H1 (cell line): Measurements from ENCODE around the gene RPS21. TPM values are rescaled to one million over a fixed set of nuclear protein-coding genes. Genes with fewer than 3 reads are reported as not detected.

Experiments
- CTCF ChIA-PET: fragments of 300-600 bp; sonication (Branson Sonifier 250); formaldehyde crosslinking; loops from one replicate; lab custom pipeline; 2021; ENCODE audit not compliant: partially characterized antibody; lab: Charles Lee
- POLR2A ChIA-PET: fragments of 300-600 bp; sonication (Branson Sonifier 250); formaldehyde crosslinking; loops from one replicate; lab custom pipeline; 2021; ENCODE audit warnings: inconsistent platforms; ENCODE audit not compliant: partially characterized antibody; lab: Charles Lee
- DNase-seq, 2 experiments: peaks; one replicate each; pipeline versions ENCODE4 v3.0.0 to v3.0.0-alpha.2; 2010 to 2022; ENCODE audit warnings: low spot score in 2 of 2, low read depth in 1 of 2, mixed read lengths in 1 of 2
- FAIRE-seq: peaks from 2 replicates; lab custom pipeline; 2011; peaks lifted over from hg19 to GRCh38; lab: Jason Lieb, UNC
- H2AFZ ChIP-seq: 2 replicates; pipeline ENCODE4 v1.8.1; 2012; ENCODE audit warnings: low read length, inconsistent platforms
- H2AK5ac ChIP-seq: 2 replicates; pipeline ENCODE4 v1.6.1; 2013; ENCODE audit warnings: low read depth, low read length
- H2BK120ac ChIP-seq: replicated peaks from 2 replicates; pipeline ENCODE3; 2013; ENCODE audit warnings: low read depth, low read length, inconsistent platforms
- H2BK12ac ChIP-seq: 2 replicates; pipeline ENCODE4 v1.6.1; 2013; ENCODE audit warnings: low read depth, low read length
- H2BK15ac ChIP-seq: 2 replicates; pipeline ENCODE4 v1.6.1; 2013; ENCODE audit warnings: low read length
- H2BK20ac ChIP-seq: 2 replicates; pipeline ENCODE4 v1.6.1; 2013; ENCODE audit warnings: low read length
- H2BK5ac ChIP-seq: 2 replicates; pipeline ENCODE4 v1.6.1; 2013; ENCODE audit warnings: low read depth, low read length
- H3K14ac ChIP-seq: 2 replicates; pipeline ENCODE4 v1.6.1; 2013; ENCODE audit warnings: inconsistent platforms; ENCODE audit not compliant: insufficient read length
- H3K18ac ChIP-seq: 2 replicates; pipeline ENCODE4 v1.6.1; 2013; ENCODE audit warnings: low read length; ENCODE audit errors: extremely low read depth
- H3K23ac ChIP-seq: 2 replicates; pipeline ENCODE4 v1.6.1; 2013; ENCODE audit warnings: inconsistent platforms; ENCODE audit not compliant: insufficient read length
- H3K23me2 ChIP-seq: 2 replicates; pipeline ENCODE4 v1.6.1; 2013; ENCODE audit warnings: low read depth, low read length
- H3K27ac ChIP-seq: 2 replicates; pipeline ENCODE4 v1.6.1; 2011; ENCODE audit warnings: low read depth, low read length, inconsistent platforms
- H3K27me3 ChIP-seq, 4 experiments: replicated peaks in 1 of 4; 1 replicate in 1 of 4; 2 replicates in 3 of 4; pipeline versions ENCODE4 v1.6.1 to v1.8.1; 2011 to 2013; ENCODE audit warnings: low read length in 3 of 4, mild to moderate bottlenecking in 3 of 4, inconsistent platforms in 2 of 4, mixed read lengths in 2 of 4, moderate library complexity in 1 of 4; ENCODE audit not compliant: control insufficient read depth in 3 of 4, insufficient read depth in 3 of 4; ENCODE audit errors: extremely low read depth in 1 of 4
- H3K36me3 ChIP-seq, 4 experiments: 2 replicates each; pipeline versions ENCODE4 v1.6.1 to v1.8.1; 2011 to 2013; ENCODE audit warnings: mild to moderate bottlenecking in 4 of 4, low read length in 3 of 4, moderate library complexity in 2 of 4, control low read depth in 1 of 4, inconsistent platforms in 1 of 4; ENCODE audit not compliant: insufficient read depth in 4 of 4, control insufficient read depth in 2 of 4
- H3K4ac ChIP-seq: replicated peaks from 2 replicates; pipeline ENCODE3; 2013; ENCODE audit warnings: low read length, low read depth, mixed read lengths, inconsistent platforms; ENCODE audit not compliant: insufficient read length
- H3K4me1 ChIP-seq, 4 experiments: replicated peaks in 1 of 4; 1 replicate in 1 of 4; 2 replicates in 3 of 4; pipeline versions ENCODE4 v1.6.1 to v1.8.1; 2011 to 2013; ENCODE audit warnings: low read length in 3 of 4, inconsistent platforms in 2 of 4, mixed read lengths in 1 of 4; ENCODE audit not compliant: insufficient read depth in 4 of 4, control insufficient read depth in 3 of 4
- H3K4me2 ChIP-seq, 2 experiments: 2 replicates each; pipeline versions ENCODE4 v1.6.1 to v1.8.1; 2011 to 2013; ENCODE audit warnings: low read depth in 2 of 2, low read length in 2 of 2, control low read depth in 1 of 2, inconsistent platforms in 1 of 2, mild to moderate bottlenecking in 1 of 2; ENCODE audit not compliant: insufficient read depth in 1 of 2
- H3K4me3 ChIP-seq, 4 experiments: fragments of 200-600, 300-600 bp in 1 of 4; sonication (generic), shearing (Covaris generic), sonication (Bioruptor Twin) in 1 of 4; 2 replicates each; pipeline versions ENCODE4 v1.5.1 to v1.8.1; 2011 to 2016; ENCODE audit warnings: low read length in 4 of 4, low read depth in 3 of 4, control low read depth in 2 of 4, inconsistent platforms in 2 of 4, mild to moderate bottlenecking in 2 of 4, mixed read lengths in 1 of 4, moderate library complexity in 1 of 4; ENCODE audit not compliant: insufficient read depth in 2 of 4; ENCODE audit errors: extremely low read depth in 1 of 4
- H3K56ac ChIP-seq: replicated peaks from 2 replicates; pipeline ENCODE3; 2013; ENCODE audit warnings: low read depth, mild to moderate bottlenecking, mixed read lengths, low read length, inconsistent platforms; ENCODE audit not compliant: insufficient read length
- H3K79me1 ChIP-seq: 2 replicates; pipeline ENCODE4 v1.6.1; 2013; ENCODE audit warnings: low read depth, low read length, control low read depth
- H3K79me2 ChIP-seq, 2 experiments: 2 replicates each; pipeline versions ENCODE4 v1.6.1 to v1.8.1; 2012 to 2013; ENCODE audit warnings: low read length in 2 of 2, mild to moderate bottlenecking in 2 of 2, inconsistent platforms in 1 of 2; ENCODE audit not compliant: insufficient read depth in 2 of 2, control insufficient read depth in 1 of 2
- H3K9ac ChIP-seq, 4 experiments: replicated peaks in 1 of 4; 1 replicate in 1 of 4; 2 replicates in 3 of 4; pipeline versions ENCODE4 v1.6.1 to v1.8.1; 2011 to 2013; ENCODE audit warnings: low read depth in 3 of 4, low read length in 3 of 4, control low read depth in 2 of 4, mild to moderate bottlenecking in 2 of 4, moderate library complexity in 2 of 4, inconsistent platforms in 1 of 4; ENCODE audit errors: extremely low read depth in 1 of 4
- H3K9me3 ChIP-seq, 2 experiments: 2 replicates each; pipeline versions ENCODE4 v1.6.1 to v1.8.1; 2012 to 2013; ENCODE audit warnings: mild to moderate bottlenecking in 2 of 2, moderate library complexity in 2 of 2, control low read depth in 1 of 2, inconsistent platforms in 1 of 2, low read depth in 1 of 2, low read length in 1 of 2, mixed read lengths in 1 of 2; ENCODE audit not compliant: insufficient read depth in 2 of 2
- H4K20me1 ChIP-seq, 2 experiments: replicated peaks in 1 of 2; 2 replicates each; pipeline versions ENCODE3 to v1.8.1; 2011 to 2013; ENCODE audit warnings: inconsistent platforms in 2 of 2, low read length in 2 of 2, mild to moderate bottlenecking in 1 of 2; ENCODE audit not compliant: insufficient read depth in 2 of 2, control insufficient read depth in 1 of 2
- H4K5ac ChIP-seq: 2 replicates; pipeline ENCODE4 v1.6.1; 2013; ENCODE audit warnings: low read length, low read depth, mixed read lengths, inconsistent platforms; ENCODE audit not compliant: insufficient read length
- H4K8ac ChIP-seq: 2 replicates; pipeline ENCODE4 v1.8.0; 2013; ENCODE audit warnings: mild to moderate bottlenecking, moderate library complexity, low read length, inconsistent platforms; ENCODE audit not compliant: insufficient read depth; ENCODE audit errors: extremely low read depth
- H4K91ac ChIP-seq: replicated peaks from 2 replicates; pipeline ENCODE3; 2013; ENCODE audit warnings: low read length, mixed read lengths, inconsistent platforms; ENCODE audit not compliant: insufficient read length
- CBX8 ChIP-seq: fragments of 300-800, 300-1000 bp; sonication (generic); IDR thresholded peaks from 2 replicates; pipeline ENCODE4 v1.7.1; 2016; ENCODE audit warnings: low read depth, low read length, borderline replicate concordance
- HDAC2 ChIP-seq, 2 experiments: fragments of 300-600 bp in 1 of 2; sonication (generic) in 1 of 2; IDR thresholded peaks; 2 replicates each; pipeline ENCODE4 v1.6.1; 2011 to 2012; ENCODE audit warnings: low read depth in 2 of 2, low read length in 2 of 2, mild to moderate bottlenecking in 2 of 2, moderate library complexity in 2 of 2, borderline replicate concordance in 1 of 2, inconsistent platforms in 1 of 2
- RAD21 ChIP-seq, 2 experiments: IDR thresholded peaks in 1 of 2; conservative IDR thresholded peaks in 1 of 2; 2 replicates each; pipeline ENCODE4 v1.6.1; 2011; ENCODE audit warnings: low read depth in 2 of 2, low read length in 2 of 2, improper control_type of control experiment in 1 of 2, inconsistent platforms in 1 of 2, mild to moderate bottlenecking in 1 of 2, moderate library complexity in 1 of 2
- TCF12 ChIP-seq: IDR thresholded peaks from 2 replicates; pipeline ENCODE4 v1.6.1; 2011; ENCODE audit warnings: low read depth, mild to moderate bottlenecking, low read length
- TEAD4 ChIP-seq: IDR thresholded peaks from 2 replicates; pipeline ENCODE4 v1.6.1; 2012; ENCODE audit warnings: low read depth, low read length, inconsistent platforms, mixed read lengths
- YY1 ChIP-seq: IDR thresholded peaks from 2 replicates; pipeline ENCODE4 v1.6.1; 2011; ENCODE audit warnings: low read depth, mild to moderate bottlenecking, low read length
- WGBS, 2 experiments: shearing (Covaris generic) in 1 of 2; methylation state at CpG; one replicate each; pipeline versions ENCODE4 v1.1.6 to v1.1.7; 2013 to 2015; ENCODE audit warnings: low lambda C conversion rate in 2 of 2, mixed read lengths in 2 of 2, inconsistent platforms in 1 of 2, low coverage in 1 of 2, missing lambda C conversion rate in 1 of 2; ENCODE audit not compliant: insufficient replicate concordance in 2 of 2, insufficient coverage in 1 of 2, insufficient read length in 1 of 2; ENCODE audit errors: extremely low coverage in 1 of 2, missing lambda C conversion rate in 1 of 2; 5-methylcytosine and 5-hydroxymethylcytosine counted together
- polyA plus RNA-seq, 7 experiments: library from polyadenylated mRNA; depleted of rRNA in 3 of 7; stranded (reverse) in 5 of 7; unstranded in 2 of 7; fragments of >200 nt in 5 of 7; fragments of 200-250 nt in 2 of 7; gene quantifications; 1 replicate in 5 of 7; 2 replicates in 1 of 7; 4 replicates in 1 of 7; pipeline versions ENCODE4 v1.2.1 to v1.2.3, GENCODE V29; 2011 to 2013; ENCODE audit warnings: missing spikeins in 2 of 7, mixed read lengths in 2 of 7
- total RNA-seq: library from RNA; stranded (reverse); fragmentation: NEBNext Ultra II Directional; extraction: Animal tissue kit (Norgen Biotek cat#: 25700); gene quantifications from 2 replicates; pipeline ENCODE4 v1.2.1, GENCODE V29; 2021
- TF ChIP-seq, protein P1 (sequence below), 3 experiments: IDR thresholded peaks; 1 replicate in 2 of 3; 2 replicates in 1 of 3; pipeline versions ENCODE4 v1.5.1 to v1.6.1; 2011; ENCODE audit warnings: low read length in 3 of 3, mild to moderate bottlenecking in 3 of 3, inconsistent platforms in 2 of 3, low read depth in 1 of 3, moderate library complexity in 1 of 3; ENCODE audit not compliant: insufficient read depth in 1 of 3; ENCODE audit errors: control extremely low read depth in 1 of 3
- TF ChIP-seq, protein P2 (sequence below): IDR thresholded peaks from 2 replicates; pipeline ENCODE4 v1.6.1; 2012; ENCODE audit warnings: low read length, inconsistent platforms

RPS21 gene
- total and polyA plus RNA-seq, 2 of the 8 experiments (the other 6 are each of a cell fraction or from before 2014, with no cell fraction given) = 1,787 to 7,219 TPM

DNA sequence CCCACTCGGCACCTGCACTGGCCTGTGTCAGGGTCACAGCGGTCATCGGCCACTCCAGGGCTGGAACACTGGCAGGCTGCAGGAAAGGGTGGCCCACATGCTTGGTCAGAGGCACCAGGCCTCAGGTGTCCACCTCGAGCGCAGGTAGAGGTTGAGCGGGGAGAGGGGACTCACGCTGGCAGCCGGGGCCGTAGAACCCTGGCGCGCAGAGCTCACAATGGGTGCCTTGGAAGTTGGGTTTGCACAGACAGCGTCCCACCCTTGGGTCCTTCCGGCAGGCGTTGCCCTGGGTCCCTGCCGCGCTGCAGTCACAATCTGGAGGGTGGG lies 48.6 kb upstream of the RPS21 start:
- H4K5ac ChIP-seq = no peak overlapping the region
- no peak overlapping the region for H3K4me3 ChIP-seq
- H2BK12ac ChIP-seq = no peak overlapping the region
- H4K91ac ChIP-seq = no peak overlapping the region
- no peaks in the 10 kb centered on the region for H3K27me3 ChIP-seq
- H3K14ac ChIP-seq = no peak overlapping the region
- H2BK15ac ChIP-seq = no peak overlapping the region
- 99% methylated on average over 14 of the region's 16 CpGs; no CpG with 5 or more reads in 1 of the 2 experiments for WGBS, 2 experiments
- no peak overlapping the region for H3K4ac ChIP-seq
- no peak overlapping the region for H2BK5ac ChIP-seq
- no peak overlapping the region for H3K18ac ChIP-seq
- H3K4me1 ChIP-seq = no peaks in the 10 kb centered on the region
- 0 out of 2 replicates have a peak, but pooled peaks cover 3% of the 10 kb centered on the region for H3K79me1 ChIP-seq
- no peak overlapping the region for H3K4me2 ChIP-seq
- no peak overlapping the region for H4K8ac ChIP-seq
- no peak overlapping the region for H3K27ac ChIP-seq
- no peak overlapping the region for H3K23ac ChIP-seq
- DNase-seq (no peak), FAIRE-seq (no peak)
- H2AK5ac ChIP-seq = no peak overlapping the region
- H3K9ac ChIP-seq = no peak overlapping the region; a peak in 1 of 7 replicates
- peaks cover 0 to 29% of the 10 kb centered on the region in 2 experiments for H4K20me1 ChIP-seq
- peaks cover 22 to 63% (median 48%) of the 10 kb centered on the region in 4 experiments for H3K36me3 ChIP-seq
- H2BK20ac ChIP-seq = no peak overlapping the region
- no peaks in the 10 kb centered on the region for H3K9me3 ChIP-seq
- no peaks in the 10 kb centered on the region for H3K23me2 ChIP-seq
- H2BK120ac ChIP-seq = no peak overlapping the region
- H2AFZ ChIP-seq = no peak overlapping the region
- H3K56ac ChIP-seq = no peak overlapping the region
- ChIA-PET POLR2A (interaction anchor here (0.8 to 2.0 kb wide), 11 partner anchors 9 to 37 kb away, joined by 3 to 10 read pairs (median 4); no protein-coding TSS in a partner anchor), CTCF (interaction anchor here (0.9 to 2.3 kb wide), 4 partner anchors 26 to 44 kb away, joined by 3 to 13 read pairs (median 5); no protein-coding TSS in a partner anchor)
- H3K79me2 ChIP-seq = peaks cover 0 to 2% of the 10 kb centered on the region in 2 experiments; a peak in 1 of 4 replicates
- TF ChIP-seq, protein P1, sequence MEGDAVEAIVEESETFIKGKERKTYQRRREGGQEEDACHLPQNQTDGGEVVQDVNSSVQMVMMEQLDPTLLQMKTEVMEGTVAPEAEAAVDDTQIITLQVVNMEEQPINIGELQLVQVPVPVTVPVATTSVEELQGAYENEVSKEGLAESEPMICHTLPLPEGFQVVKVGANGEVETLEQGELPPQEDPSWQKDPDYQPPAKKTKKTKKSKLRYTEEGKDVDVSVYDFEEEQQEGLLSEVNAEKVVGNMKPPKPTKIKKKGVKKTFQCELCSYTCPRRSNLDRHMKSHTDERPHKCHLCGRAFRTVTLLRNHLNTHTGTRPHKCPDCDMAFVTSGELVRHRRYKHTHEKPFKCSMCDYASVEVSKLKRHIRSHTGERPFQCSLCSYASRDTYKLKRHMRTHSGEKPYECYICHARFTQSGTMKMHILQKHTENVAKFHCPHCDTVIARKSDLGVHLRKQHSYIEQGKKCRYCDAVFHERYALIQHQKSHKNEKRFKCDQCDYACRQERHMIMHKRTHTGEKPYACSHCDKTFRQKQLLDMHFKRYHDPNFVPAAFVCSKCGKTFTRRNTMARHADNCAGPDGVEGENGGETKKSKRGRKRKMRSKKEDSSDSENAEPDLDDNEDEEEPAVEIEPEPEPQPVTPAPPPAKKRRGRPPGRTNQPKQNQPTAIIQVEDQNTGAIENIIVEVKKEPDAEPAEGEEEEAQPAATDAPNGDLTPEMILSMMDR (IDR thresholded peaks at IDR 0.05; ENCODE audit: control extremely low read depth in 1 of 3, insufficient read depth in 1 of 3, low read depth in 1 of 3, low read length in 3 of 3) = no peak
- no peak for TF ChIP-seq HDAC2 (IDR thresholded peaks at IDR 0.05; ENCODE audit: borderline replicate concordance in 1 of 2, low read depth in 2 of 2, low read length in 2 of 2)
- no peak for TF ChIP-seq CBX8
- TF ChIP-seq RAD21 (IDR thresholded peaks at IDR 0.05 in 1 of 2, conservative IDR thresholded peaks at IDR 0.05 in 1 of 2; ENCODE audit: low read depth in 2 of 2, low read length in 2 of 2) = no peak
- TF ChIP-seq TCF12 = no peak
- no peak for TF ChIP-seq YY1
- TF ChIP-seq TEAD4 = no peak
- TF ChIP-seq, protein P2, sequence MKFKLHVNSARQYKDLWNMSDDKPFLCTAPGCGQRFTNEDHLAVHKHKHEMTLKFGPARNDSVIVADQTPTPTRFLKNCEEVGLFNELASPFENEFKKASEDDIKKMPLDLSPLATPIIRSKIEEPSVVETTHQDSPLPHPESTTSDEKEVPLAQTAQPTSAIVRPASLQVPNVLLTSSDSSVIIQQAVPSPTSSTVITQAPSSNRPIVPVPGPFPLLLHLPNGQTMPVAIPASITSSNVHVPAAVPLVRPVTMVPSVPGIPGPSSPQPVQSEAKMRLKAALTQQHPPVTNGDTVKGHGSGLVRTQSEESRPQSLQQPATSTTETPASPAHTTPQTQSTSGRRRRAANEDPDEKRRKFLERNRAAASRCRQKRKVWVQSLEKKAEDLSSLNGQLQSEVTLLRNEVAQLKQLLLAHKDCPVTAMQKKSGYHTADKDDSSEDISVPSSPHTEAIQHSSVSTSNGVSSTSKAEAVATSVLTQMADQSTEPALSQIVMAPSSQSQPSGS = no peak
